A673 (cell line): ENCODE data around the gene ANKRD13D. TPM values are rescaled to one million over a fixed set of nuclear protein-coding genes. Genes with fewer than 3 reads are reported as not detected.

Experiments
- BruUV-seq: library from RNA; stranded (reverse); fragments of 400-500 nt; replicated peaks from 2 replicates; lab custom pipeline; 2021; lab: Mats Ljungman, UMichigan
- CTCF ChIA-PET: fragments of 300-600 bp; sonication (Branson Sonifier 250); formaldehyde crosslinking; loops from one replicate; lab custom pipeline; 2022; ENCODE audit warnings: antibody characterized with exemption; lab: Charles Lee
- POLR2A ChIA-PET: fragments of 300-600 bp; sonication (Branson Sonifier 250); formaldehyde crosslinking; loops from one replicate; lab custom pipeline; 2022; ENCODE audit warnings: antibody characterized with exemption; ENCODE audit not compliant: low non-redundant PET; lab: Charles Lee
- DNase-seq: peaks from one replicate; pipeline ENCODE4 v3.0.0-alpha.2; 2015; ENCODE audit warnings: low spot score
- H3K27ac ChIP-seq: fragments of 200-600 bp; sonication (generic); 2 replicates; pipeline ENCODE4 v1.5.1; 2016; ENCODE audit warnings: mixed run types, low read depth, mild to moderate bottlenecking, mixed read lengths, antibody characterized with exemption, low read length; ENCODE audit not compliant: poor library complexity, severe bottlenecking
- H3K27me3 ChIP-seq: fragments of 200-600 bp; sonication (generic); replicated peaks from 2 replicates; pipeline ENCODE4 v1.6.1; 2017; ENCODE audit warnings: mixed run types, low read depth, mild to moderate bottlenecking, mixed read lengths, antibody characterized with exemption, low read length; ENCODE audit not compliant: insufficient read depth, poor library complexity
- H3K36me3 ChIP-seq: fragments of 200-600 bp; sonication (generic); 2 replicates; pipeline ENCODE4 v1.6.1; 2016; ENCODE audit warnings: mixed run types, mild to moderate bottlenecking, mixed read lengths, antibody characterized with exemption, low read length; ENCODE audit not compliant: insufficient read depth, poor library complexity, severe bottlenecking
- H3K4me1 ChIP-seq: fragments of 200-600 bp; sonication (generic); 2 replicates; pipeline ENCODE4 v1.6.1; 2017; ENCODE audit warnings: mixed run types, mild to moderate bottlenecking, mixed read lengths, antibody characterized with exemption, low read length; ENCODE audit not compliant: insufficient read depth, poor library complexity, severe bottlenecking
- H3K4me3 ChIP-seq: fragments of 200-600 bp; sonication (generic); 2 replicates; pipeline ENCODE4 v1.5.1; 2016; ENCODE audit warnings: low read depth, mixed run types, mild to moderate bottlenecking, mixed read lengths, low read length; ENCODE audit not compliant: poor library complexity, severe bottlenecking
- H3K9me3 ChIP-seq: fragments of 200-600 bp; sonication (generic); 2 replicates; pipeline ENCODE4 v1.6.1; 2016; ENCODE audit warnings: mixed run types, low read depth, mild to moderate bottlenecking, mixed read lengths, antibody characterized with exemption, low read length; ENCODE audit not compliant: poor library complexity, severe bottlenecking
- CTCF ChIP-seq: fragments of 300-800, 200-600 bp; sonication (generic); conservative IDR thresholded peaks from 2 replicates; pipeline ENCODE4 v1.5.1; 2017; ENCODE audit warnings: low read depth, mild to moderate bottlenecking, antibody characterized with exemption, low read length, moderate library complexity, mixed read lengths
- EZH2 ChIP-seq: fragments of 200-600 bp; sonication (generic); IDR thresholded peaks from 2 replicates; pipeline ENCODE4 v1.6.1; 2017; ENCODE audit warnings: borderline replicate concordance, low read depth, mild to moderate bottlenecking, mixed read lengths, antibody characterized with exemption, low read length; ENCODE audit not compliant: poor library complexity, severe bottlenecking
- intact Hi-C: fragments of 100-400 bp; cut with micrococcal nuclease; formaldehyde crosslinking; loops from one replicate; pipeline ENCODE4 v1.10.0; 2022; ENCODE audit not compliant: unreplicated experiment
- total RNA-seq: library from RNA; stranded (reverse); gene quantifications from 2 replicates; pipeline ENCODE4 v1.2.3, GENCODE V29; 2021

The ANKRD13D gene
- total RNA-seq, 1 experiment from 2014 or later = 101 TPM

- Histone ChIP-seq H3K27me3 (no peaks in the 10 kb centered on the region), H3K9me3 (peaks cover 4% of the 10 kb centered on the region), H3K27ac (no peak overlapping the region), H3K4me1 (peaks cover 10% of the 10 kb centered on the region), H3K4me3 (no peak overlapping the region), H3K36me3 (peaks cover 62% of the 10 kb centered on the region)
- no peak for DNase-seq
- ChIA-PET POLR2A (interaction anchor here (0.5 kb wide), 1 partner anchor 30 kb away, joined by 3 read pairs; no protein-coding TSS in a partner anchor), CTCF (no interaction called here)
- BruUV-seq = no TSS peak
- intact Hi-C loops = no loop called here
- TF ChIP-seq CTCF (no peak), EZH2 (no peak)
Observed at GRCh38 chr11:67300756-67301312, 11.7 kb downstream of the ANKRD13D start.

GRCh38 chr11:67301313-67301921 is 12.3 kb downstream of the ANKRD13D start:
- Histone ChIP-seq H3K4me3 (no peak overlapping the region), H3K36me3 (peaks cover 56% of the 10 kb centered on the region), H3K27me3 (no peaks in the 10 kb centered on the region), H3K4me1 (peaks cover 10% of the 10 kb centered on the region), H3K27ac (peak overlapping the region; percentile 72), H3K9me3 (no peaks in the 10 kb centered on the region)
- intact Hi-C loops = no loop called here
- no TSS peak for BruUV-seq
- CTCF ChIA-PET = no interaction called here
- POLR2A ChIA-PET = interaction anchor here (0.5 to 0.6 kb wide), 2 partner anchors 31 to 100 kb away, joined by 3 to 7 read pairs; partner anchors contain the start of gene PPP1CA
- TF ChIP-seq CTCF (no peak), EZH2 (no peak)
- DNase-seq = no peak

- Histone ChIP-seq H3K4me1 (peaks cover 10% of the 10 kb centered on the region), H3K4me3 (peak overlapping the region; percentile 60), H3K27me3 (no peaks in the 10 kb centered on the region), H3K27ac (peak overlapping the region; percentile 72), H3K36me3 (peaks cover 50% of the 10 kb centered on the region), H3K9me3 (no peaks in the 10 kb centered on the region)
- no TSS peak for BruUV-seq
- ChIA-PET POLR2A (interaction anchor here (0.6 kb wide), 1 partner anchor 100 kb away, joined by 7 read pairs; the partner anchor contains the start of gene PPP1CA), CTCF (interaction anchor here (1.0 kb wide), 1 partner anchor 41 kb away, joined by 3 read pairs; no protein-coding TSS in a partner anchor)
- intact Hi-C loops = no loop called here
- TF ChIP-seq EZH2 (no peak), CTCF (no peak)
- DNase-seq = peak; percentile 80
Observed at GRCh38 chr11:67301951-67302516, 12.9 kb downstream of the ANKRD13D start.
